PC-9 (cell line): ENCODE results near the gene MARCHF3.

Experiments used
- EZH2 ChIP-seq: fragments of 200-600 bp; sonication (generic); IDR thresholded peaks from 2 replicates; pipeline ENCODE4 v1.8.0; 2017; ENCODE audit warnings: antibody characterized with exemption, low read depth
- TF ChIP-seq, protein P1 (sequence below): fragments of 200-600 bp; sonication (generic); conservative IDR thresholded peaks from 2 replicates; pipeline ENCODE4 v1.6.1; 2017; ENCODE audit warnings: mixed run types, antibody characterized with exemption, mild to moderate bottlenecking, moderate library complexity

DNA sequence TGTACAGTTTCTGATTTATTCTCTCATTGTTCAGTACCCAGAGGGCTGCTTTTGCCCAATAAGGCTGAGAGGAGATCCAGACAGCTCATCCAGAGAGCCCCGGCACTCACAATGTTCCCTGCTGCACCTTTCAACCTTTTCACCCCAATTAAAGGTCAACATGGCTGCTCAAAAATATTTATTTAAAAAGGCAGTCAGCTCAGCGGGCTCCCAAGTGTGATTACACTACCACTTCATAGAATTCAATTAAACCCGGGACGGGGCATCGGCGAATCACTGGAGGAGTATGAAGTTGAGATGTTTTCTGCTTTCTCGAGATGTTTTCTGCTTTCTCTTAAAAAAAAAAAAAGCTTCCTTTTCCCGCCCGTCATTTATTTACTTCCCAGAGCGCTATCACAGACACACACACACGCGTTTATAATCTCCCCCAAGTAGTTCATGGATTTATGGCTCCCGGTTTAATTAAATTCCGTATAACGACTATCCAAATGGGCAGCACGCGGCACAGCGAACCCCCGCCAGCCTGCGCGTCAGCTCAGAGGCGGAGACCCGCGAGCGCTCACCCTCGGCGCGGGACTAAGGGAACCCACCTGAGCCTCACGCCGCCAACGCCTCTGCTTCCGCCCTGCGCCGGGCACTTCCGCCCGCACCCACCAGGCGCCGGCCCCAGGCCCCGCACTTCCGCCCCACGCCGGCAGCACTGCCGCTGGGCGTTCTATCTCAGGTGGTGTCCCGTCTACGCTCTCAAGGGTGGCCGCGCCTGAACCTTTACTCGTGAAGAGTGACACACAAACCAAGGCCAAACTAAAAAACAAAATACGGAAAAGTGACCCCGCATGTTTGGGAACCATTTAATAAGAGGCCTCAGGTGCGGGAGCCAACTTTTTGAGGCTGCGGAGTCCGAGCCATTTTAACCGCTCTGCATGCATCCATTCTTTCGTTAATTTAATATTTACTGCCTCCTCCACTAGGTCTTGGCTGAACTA lies 42.8 kb upstream of the MARCHF3 start, which contains the start of gene C5orf63:
- TF ChIP-seq, protein P1, sequence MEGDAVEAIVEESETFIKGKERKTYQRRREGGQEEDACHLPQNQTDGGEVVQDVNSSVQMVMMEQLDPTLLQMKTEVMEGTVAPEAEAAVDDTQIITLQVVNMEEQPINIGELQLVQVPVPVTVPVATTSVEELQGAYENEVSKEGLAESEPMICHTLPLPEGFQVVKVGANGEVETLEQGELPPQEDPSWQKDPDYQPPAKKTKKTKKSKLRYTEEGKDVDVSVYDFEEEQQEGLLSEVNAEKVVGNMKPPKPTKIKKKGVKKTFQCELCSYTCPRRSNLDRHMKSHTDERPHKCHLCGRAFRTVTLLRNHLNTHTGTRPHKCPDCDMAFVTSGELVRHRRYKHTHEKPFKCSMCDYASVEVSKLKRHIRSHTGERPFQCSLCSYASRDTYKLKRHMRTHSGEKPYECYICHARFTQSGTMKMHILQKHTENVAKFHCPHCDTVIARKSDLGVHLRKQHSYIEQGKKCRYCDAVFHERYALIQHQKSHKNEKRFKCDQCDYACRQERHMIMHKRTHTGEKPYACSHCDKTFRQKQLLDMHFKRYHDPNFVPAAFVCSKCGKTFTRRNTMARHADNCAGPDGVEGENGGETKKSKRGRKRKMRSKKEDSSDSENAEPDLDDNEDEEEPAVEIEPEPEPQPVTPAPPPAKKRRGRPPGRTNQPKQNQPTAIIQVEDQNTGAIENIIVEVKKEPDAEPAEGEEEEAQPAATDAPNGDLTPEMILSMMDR: no peak
- no peak for TF ChIP-seq EZH2
